ENCODE data around the gene GLDN. TPM values are rescaled to one million over a fixed set of nuclear protein-coding genes. Genes with fewer than 3 reads are reported as not detected.

Gene GLDN
- total and polyA plus RNA-seq, 2 donors from 2014 or later: 0.71 to 4.0 TPM

GRCh38 chr15:51366071-51366470 lies 24.6 kb downstream of the GLDN start:
- intact Hi-C loops (cut with DNase I): no loop called here
- H3K36me3 ChIP-seq (ENCODE audit: control insufficient read depth in 2 of 3, insufficient read depth in 3 of 3, low read length in 3 of 3): no peaks in the 10 kb centered on the region
- no peaks in the 10 kb centered on the region for H3K27me3 ChIP-seq (ENCODE audit: control insufficient read depth, insufficient read depth, low read length)
- TF ChIP-seq, protein P1, sequence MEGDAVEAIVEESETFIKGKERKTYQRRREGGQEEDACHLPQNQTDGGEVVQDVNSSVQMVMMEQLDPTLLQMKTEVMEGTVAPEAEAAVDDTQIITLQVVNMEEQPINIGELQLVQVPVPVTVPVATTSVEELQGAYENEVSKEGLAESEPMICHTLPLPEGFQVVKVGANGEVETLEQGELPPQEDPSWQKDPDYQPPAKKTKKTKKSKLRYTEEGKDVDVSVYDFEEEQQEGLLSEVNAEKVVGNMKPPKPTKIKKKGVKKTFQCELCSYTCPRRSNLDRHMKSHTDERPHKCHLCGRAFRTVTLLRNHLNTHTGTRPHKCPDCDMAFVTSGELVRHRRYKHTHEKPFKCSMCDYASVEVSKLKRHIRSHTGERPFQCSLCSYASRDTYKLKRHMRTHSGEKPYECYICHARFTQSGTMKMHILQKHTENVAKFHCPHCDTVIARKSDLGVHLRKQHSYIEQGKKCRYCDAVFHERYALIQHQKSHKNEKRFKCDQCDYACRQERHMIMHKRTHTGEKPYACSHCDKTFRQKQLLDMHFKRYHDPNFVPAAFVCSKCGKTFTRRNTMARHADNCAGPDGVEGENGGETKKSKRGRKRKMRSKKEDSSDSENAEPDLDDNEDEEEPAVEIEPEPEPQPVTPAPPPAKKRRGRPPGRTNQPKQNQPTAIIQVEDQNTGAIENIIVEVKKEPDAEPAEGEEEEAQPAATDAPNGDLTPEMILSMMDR (IDR thresholded peaks at IDR 0.05; ENCODE audit: borderline replicate concordance, extremely low read depth, insufficient read depth): no peak
- DNase-seq (no peak), FAIRE-seq (no peak)
- no peaks in the 10 kb centered on the region for H3K4me1 ChIP-seq (ENCODE audit: control insufficient read depth in 2 of 3, insufficient read depth in 2 of 3, low read depth in 1 of 3, low read length in 3 of 3)
- H3K27ac ChIP-seq (ENCODE audit: low read depth in 2 of 2, low read length in 2 of 2): no peak overlapping the region
- H3K9me3 ChIP-seq (ENCODE audit: control insufficient read depth in 2 of 3, insufficient read depth in 1 of 3, low read length in 3 of 3): no peaks in the 10 kb centered on the region
- H3K9ac ChIP-seq (ENCODE audit: low read length in 3 of 3): no peak overlapping the region
- no peak overlapping the region for H3K4me3 ChIP-seq (ENCODE audit: low read length in 3 of 3)

GRCh38 chr15:51366920-51367319 lies 25.5 kb downstream of the GLDN start:
- Histone ChIP-seq H3K36me3 (ENCODE audit: control insufficient read depth in 2 of 3, insufficient read depth in 3 of 3, low read length in 3 of 3) (no peaks in the 10 kb centered on the region), H3K4me3 (ENCODE audit: low read length in 3 of 3) (no peak overlapping the region), H3K4me1 (ENCODE audit: control insufficient read depth in 2 of 3, insufficient read depth in 2 of 3, low read depth in 1 of 3, low read length in 3 of 3) (no peaks in the 10 kb centered on the region), H3K9ac (ENCODE audit: low read length in 3 of 3) (no peak overlapping the region), H3K27ac (ENCODE audit: low read depth in 2 of 2, low read length in 2 of 2) (no peak overlapping the region), H3K27me3 (ENCODE audit: control insufficient read depth, insufficient read depth, low read length) (no peaks in the 10 kb centered on the region), H3K9me3 (ENCODE audit: control insufficient read depth in 2 of 3, insufficient read depth in 1 of 3, low read length in 3 of 3) (no peaks in the 10 kb centered on the region)
- TF ChIP-seq, protein P1 (IDR thresholded peaks at IDR 0.05; ENCODE audit: borderline replicate concordance, extremely low read depth, insufficient read depth): no peak
- DNase-seq: no peak
- intact Hi-C loops (cut with DNase I): no loop called here
- no peak for FAIRE-seq

GRCh38 chr15:51367322-51367976 lies 26.0 kb downstream of the GLDN start:
- intact Hi-C loops (cut with DNase I): no loop called here
- FAIRE-seq: no peak
- TF ChIP-seq, protein P1 (IDR thresholded peaks at IDR 0.05; ENCODE audit: borderline replicate concordance, extremely low read depth, insufficient read depth): no peak
- no peaks in the 10 kb centered on the region for H3K9me3 ChIP-seq (ENCODE audit: control insufficient read depth in 2 of 3, insufficient read depth in 1 of 3, low read length in 3 of 3)
- H3K4me3 ChIP-seq (ENCODE audit: low read length in 3 of 3): no peak overlapping the region
- no peak for DNase-seq
- no peaks in the 10 kb centered on the region for H3K27me3 ChIP-seq (ENCODE audit: control insufficient read depth, insufficient read depth, low read length)
- H3K4me1 ChIP-seq (ENCODE audit: control insufficient read depth in 2 of 3, insufficient read depth in 2 of 3, low read depth in 1 of 3, low read length in 3 of 3): no peaks in the 10 kb centered on the region
- H3K27ac ChIP-seq (ENCODE audit: low read depth in 2 of 2, low read length in 2 of 2): no peak overlapping the region
- no peaks in the 10 kb centered on the region for H3K36me3 ChIP-seq (ENCODE audit: control insufficient read depth in 2 of 3, insufficient read depth in 3 of 3, low read length in 3 of 3)
- no peak overlapping the region for H3K9ac ChIP-seq (ENCODE audit: low read length in 3 of 3)

GRCh38 chr15:51368307-51368706 lies 26.9 kb downstream of the GLDN start:
- DNase-seq: no peak
- no peak for FAIRE-seq
- Histone ChIP-seq H3K4me3 (ENCODE audit: low read length in 3 of 3) (no peak overlapping the region), H3K36me3 (ENCODE audit: control insufficient read depth in 2 of 3, insufficient read depth in 3 of 3, low read length in 3 of 3) (no peaks in the 10 kb centered on the region), H3K27ac (ENCODE audit: low read depth in 2 of 2, low read length in 2 of 2) (no peak overlapping the region), H3K9ac (ENCODE audit: low read length in 3 of 3) (no peak overlapping the region), H3K9me3 (ENCODE audit: control insufficient read depth in 2 of 3, insufficient read depth in 1 of 3, low read length in 3 of 3) (no peaks in the 10 kb centered on the region), H3K27me3 (ENCODE audit: control insufficient read depth, insufficient read depth, low read length) (no peaks in the 10 kb centered on the region), H3K4me1 (ENCODE audit: control insufficient read depth in 2 of 3, insufficient read depth in 2 of 3, low read depth in 1 of 3, low read length in 3 of 3) (no peaks in the 10 kb centered on the region)
- TF ChIP-seq, protein P1 (IDR thresholded peaks at IDR 0.05; ENCODE audit: borderline replicate concordance, extremely low read depth, insufficient read depth): no peak
- intact Hi-C loops (cut with DNase I): no loop called here

All from kidney (tissue), 14 donors.